AG20443 (cell line): Measurements from ENCODE around the gene POLG2.
"Not testable (repeated sequence)": the region's sequence is repeated elsewhere in the genome, so short reads cannot be mapped to it uniquely, and the experiment has no call there.

Experiments
- DNase-seq: peaks from one replicate; pipeline ENCODE4 v3.0.0; 2012; ENCODE audit warnings: low spot score, mixed read lengths

Gene POLG2

DNA sequence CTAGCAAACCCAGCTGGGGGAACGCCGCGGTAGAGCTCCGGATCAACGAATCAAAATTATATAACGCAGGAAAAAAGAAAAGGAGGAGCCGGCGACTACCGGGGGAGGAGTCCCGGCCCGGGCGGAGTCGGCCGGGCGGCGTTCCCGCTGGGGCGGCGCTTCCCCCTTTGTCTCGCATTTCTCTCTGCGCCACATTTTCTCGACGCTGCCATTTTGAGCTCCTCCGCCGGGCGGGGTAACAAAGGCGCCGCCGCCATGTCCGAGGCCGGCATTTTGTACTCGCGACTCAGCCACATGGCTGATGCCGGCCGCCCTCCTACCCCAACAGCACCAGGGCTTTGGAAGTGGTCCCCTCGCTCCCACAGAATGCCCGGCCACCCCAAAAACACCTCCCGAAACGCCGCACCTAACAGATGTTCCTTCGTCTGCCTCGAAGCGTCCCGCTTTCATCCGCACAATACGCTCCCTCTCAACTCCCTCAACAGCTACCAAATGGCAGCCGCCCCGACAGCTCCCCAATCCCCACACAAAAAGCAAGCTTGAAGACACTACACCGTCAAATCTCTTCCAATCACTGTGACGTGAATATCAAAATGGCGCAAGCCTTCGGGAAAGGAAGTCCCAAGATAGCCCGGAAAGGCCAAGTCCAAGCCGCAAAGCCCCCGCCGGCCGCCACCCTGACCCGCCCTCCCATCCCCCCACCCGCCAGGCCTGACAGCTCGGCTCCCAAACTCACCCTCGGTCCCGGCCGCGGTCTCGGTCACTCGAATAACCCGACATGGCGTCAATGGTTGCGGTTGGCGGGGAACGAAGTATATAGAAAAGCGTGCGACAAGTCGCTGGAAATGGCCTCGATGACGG, 8.7 kb upstream of the POLG2 start:
- peak; percentile 88 for DNase-seq

DNA sequence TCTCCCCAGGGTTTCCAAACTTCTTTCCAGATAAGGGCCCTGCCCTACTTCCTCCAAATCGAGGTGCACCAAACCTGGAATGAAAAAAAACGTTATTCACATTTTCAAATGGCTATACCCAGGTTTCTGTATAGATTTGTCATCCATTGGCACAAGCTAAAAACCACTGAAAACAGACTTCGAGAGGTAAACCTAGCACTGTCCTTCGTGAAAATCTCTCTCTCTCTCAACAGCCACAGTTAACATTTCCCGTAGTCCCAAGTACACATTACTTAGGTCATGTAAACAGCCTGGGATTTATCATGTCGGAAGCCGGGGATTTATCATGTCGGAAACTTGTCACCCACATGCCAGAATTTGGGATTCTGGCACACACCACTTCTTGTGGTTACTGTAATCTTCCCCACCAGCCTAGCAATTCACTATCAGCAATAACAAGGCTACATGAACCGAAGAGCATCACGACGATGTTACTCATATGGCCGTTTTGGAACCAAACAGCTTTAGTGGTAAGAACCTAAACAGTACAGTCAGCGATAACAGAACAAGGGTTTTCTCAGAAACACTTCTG, 8.0 kb upstream of the POLG2 start:
- no peak for DNase-seq

DNA sequence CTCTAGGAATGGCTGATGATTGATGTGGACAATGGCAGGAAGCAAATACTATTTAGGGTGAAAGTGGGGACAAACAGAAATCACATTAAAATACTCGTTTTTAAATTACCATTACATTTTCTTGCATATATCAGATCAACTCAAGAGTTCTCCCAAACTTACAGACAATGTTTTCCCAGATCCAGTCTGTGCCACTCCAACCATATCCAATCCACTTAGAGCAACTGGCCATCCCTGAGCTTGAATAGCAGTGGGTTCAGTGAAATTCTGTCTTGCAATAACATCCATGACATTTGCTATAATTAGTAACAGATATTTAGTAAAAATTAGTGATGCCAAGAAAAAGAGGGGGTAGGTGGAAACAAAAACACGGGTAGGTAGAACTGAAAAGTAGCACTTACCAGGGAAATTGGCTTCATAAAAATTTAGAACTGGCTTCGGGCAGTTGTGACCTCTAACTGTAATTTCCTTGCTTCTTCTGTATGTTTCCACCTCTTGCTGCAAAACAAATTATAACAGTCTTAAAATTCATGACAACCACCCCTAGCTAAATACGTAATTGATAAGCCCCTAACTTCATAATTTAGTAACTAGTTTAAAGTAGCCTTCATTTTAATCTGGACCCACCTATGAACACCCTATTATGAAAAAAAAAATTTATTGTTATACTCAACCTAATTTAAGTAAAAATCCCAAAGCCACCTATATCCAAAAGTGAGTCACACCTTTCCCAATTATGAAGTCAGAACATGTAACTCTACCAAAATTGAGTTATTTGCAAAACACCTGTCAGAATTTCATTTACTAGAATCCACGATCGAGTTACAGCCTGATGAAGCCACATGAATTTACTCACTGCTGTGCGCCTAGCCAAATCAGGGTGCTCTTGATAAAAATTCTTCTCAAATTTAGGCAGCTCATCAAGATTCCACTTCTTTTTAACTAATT, 7.2 kb upstream of the POLG2 start:
- DNase-seq = no peak

DNA sequence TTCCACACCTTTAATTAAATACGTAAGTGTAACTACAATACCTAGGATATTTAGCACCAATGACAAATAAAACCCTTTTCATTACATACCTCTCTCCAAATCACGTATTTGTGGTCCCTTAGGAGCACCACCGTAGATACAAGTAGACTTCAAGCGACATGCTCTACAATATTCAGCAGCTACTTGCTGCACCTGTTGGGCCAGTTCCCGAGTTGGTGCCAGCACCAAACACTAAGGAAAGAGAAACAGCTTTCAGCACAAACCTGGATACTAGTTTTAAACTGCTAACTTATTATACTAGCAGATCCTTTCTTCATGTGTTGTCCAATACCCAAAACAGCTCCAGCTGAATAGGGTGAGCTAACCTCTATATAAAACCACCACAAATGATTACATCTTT, 6.5 kb upstream of the POLG2 start:
- DNase-seq = no peak

DNA sequence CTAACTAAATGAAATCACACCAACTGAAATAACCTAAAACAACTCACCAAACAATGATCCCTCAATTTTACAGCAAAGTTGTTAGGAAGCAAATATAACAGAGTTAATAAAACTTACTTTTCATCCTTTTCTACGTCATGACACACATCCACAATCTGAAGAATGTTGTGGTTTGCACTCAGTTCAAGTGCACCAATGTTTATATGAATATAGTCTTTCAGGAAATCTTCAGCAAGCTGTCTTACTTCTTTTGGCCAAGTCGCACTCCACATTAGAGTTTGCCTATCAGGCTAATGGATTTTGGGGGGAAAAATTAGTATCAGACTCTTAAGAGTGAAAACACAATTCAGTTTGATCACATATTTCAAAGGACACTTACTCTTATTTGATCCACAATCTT, 6.0 kb upstream of the POLG2 start:
- no peak for DNase-seq

DNA sequence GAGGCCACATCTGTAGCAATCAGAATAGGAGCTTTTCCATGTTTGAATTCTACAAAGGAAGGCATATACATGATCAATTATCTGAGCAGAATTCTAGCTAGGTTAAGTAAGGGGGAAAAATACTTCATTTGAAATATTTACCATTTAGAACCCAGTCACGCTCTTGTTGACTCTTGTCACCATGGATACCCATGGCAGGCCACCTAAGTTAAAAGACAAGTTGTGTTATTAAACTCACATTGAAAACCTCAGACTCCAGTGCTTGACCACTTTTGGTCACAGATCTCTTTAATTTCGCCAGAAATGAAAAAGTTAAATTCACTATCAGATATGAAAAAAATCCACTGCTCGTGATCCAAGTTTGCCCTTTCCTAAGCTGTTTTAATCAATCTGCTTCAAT, 5.2 kb upstream of the POLG2 start:
- no peak for DNase-seq

DNA sequence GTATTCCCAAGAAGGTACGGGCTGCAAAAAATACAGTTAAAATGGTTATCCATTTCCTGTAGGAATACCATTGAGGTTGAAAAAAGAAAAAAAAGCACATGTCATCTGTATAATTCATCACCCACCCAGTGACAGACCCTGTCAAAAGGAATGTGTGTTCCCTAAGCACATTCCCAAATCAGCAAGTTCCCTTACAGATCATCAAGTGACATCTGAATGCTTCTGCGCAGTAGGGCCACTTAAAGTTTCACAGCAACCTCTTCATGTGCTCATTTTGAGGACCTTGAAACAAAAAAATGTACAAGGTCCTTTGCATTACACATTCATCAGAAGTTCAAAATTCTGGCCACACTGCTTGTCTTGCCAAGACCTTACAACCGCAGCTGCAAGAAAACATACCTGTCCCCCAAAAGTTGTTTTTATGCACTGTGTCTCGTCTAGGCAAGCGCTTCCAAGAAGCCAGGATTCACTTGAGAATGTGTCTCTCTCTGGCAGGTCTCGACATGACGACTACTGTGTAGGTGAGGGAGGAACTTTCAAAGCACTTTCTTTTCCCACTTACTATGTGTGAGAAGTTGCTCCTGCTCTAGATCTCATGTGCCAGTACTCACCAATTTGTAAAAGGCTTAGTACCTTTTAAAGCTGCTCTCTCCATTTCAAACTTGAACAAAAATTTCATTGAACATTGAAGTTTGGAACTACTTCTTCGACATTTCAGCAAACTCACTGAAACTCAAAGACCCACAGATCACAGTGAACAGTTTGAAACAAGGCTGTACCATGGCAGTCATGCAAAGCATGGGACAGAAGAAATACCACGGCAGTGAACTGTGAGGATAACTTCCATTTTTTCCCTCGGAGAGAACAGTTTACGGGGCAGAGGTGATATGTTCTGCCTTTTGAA, 4.3 kb upstream of the POLG2 start:
- DNase-seq = no peak

DNA sequence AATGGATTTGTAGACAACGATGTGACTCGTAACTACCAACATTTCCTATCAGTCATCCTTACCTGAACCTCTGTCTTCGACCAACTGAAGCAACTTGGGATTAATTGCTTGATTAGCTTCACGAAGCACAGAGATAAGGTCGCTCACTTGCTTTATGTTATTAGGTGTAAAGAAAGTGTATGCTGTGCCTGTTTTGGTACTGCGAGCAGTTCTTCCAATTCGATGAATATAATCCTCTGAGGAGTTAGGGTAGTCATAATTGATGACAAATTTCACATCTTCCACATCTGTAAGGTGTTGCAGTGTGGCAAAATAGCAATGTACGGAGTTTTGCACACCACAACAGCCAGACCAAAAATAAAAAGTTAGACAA, 3.6 kb upstream of the POLG2 start:
- no peak for DNase-seq

DNA sequence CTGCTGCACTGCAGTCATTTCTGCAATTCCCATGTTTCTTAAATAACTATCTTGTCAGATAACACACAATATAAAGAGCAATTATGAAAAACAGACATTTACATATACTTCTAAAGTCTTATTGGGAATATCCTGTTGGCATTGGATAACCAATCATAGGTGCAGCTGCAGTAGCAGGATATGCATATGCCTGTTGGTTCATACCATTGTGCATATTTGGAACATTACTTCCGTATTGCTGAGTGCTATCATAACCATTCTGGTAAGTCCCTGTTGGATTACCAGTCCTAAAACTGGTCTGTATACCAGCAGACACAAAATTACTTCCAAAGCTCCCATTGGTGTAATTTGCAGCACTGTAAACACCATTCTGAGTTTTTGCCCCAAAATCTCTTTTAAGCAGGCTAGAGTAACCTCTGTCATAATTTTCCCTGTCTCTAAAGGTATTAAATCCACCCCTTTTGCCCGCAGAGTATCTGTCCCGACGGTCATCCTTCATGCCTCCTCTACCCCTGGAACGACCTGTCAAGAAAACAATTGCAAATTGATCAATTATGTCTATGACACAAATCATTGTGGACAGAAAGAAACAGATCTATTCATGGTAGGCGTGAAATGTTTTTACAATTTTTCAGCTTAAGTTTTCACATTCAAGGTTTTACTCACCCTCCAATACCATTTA, 3.1 kb upstream of the POLG2 start:
- no peak for DNase-seq

DNA sequence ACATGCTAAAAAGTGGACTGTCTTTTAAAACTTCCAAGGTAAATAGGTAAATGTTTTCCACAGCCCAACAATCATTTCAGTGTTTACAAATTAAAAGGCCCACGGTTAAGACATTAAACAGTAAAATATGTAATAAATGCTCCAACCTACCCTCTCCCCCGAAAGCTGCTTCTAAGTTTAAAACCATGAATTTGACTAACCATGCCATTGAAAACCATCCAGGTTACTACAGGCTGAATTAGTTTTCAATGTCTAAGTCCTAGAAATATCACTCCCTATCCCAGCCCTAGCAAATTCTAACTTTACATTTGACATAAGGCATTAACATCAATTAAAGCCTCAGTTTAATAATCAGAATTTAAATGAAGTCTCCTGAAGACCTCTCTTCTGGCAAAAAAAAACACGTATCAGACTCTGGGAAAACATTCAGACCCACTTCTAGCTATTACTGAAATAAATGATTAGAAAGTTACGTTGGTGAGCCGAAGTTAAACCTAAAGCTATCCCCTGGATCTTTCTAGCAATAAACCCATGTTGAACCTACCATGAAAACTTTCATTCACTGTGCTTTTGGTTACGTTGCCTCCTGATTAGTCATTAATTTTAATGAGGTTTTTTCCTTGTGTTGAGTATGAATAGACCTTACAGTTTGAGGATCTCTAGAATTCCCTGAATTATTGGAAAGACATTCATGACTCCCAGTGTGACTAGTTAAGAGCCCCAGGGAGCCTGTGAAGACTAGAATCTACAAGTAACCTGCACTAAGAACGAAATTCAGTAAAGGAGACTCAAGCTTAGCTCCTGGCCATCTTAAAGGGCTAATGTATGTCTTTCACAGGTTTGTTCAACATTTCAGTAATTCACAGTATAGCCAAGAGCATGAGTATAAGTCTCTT, 1.7 kb upstream of the POLG2 start:
- DNase-seq = no peak

DNA sequence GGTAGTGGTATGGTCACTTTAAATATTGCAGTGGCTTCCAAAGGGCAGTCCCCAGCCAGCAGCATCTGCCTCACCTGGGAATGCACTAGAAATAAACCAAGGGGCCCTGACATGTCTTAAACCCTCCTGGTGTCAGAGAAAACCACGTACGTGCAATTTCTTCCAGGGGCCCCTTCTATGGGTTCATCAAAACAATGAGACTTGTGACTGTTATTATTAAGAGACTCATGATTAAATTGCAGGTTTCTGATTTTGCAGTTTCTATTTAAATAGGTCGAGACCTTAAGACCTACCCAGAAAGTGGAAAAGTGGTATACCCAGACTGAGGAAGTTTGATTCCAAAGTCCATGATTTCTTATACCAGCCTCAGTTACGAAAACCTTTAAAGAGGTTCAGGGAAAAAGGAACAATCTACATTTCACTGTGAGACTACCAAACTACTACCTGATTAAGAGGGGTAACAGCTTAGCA, 746 bp upstream of the POLG2 start:
- no peak for DNase-seq

DNA sequence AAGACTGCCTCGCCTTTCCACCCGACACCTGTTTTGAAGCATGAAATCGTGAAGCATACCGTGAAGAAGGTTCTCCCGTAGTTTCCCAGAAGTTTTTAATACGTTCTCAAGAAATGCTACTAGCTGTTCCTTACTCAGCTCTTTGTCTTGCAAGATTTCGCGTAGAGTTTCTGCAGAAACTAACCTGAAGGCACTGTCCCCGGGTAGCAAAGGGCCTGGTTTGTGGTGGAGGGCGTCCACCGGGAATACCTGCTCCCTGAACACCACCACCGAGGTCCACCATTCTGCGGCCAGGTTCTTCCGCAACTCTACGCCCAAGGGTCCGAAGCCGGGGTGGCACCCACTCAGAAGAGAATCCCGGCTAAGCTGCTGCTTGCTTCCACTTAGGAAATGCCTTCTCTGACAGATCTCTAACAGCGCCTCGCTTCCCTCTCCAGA, 487 bp downstream of the POLG2 start:
- DNase-seq = no peak

DNA sequence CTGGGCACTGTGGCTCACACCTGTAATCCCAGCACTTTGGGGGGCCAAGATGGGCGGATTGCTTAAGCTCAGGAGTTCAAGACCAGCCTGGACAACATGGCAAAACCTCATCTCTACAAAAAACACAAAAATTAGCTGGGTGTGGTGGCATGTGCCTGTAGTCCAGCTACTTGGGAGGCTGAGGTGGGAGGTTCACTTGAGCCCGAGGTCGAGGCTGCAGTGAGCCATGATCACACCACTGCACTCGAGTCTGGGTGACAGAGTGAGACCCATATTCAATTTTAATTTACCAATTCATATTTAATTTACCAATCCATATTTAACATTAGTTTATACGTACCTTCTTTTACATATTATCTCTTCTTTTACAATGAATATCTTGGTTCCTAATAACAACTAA, 1.6 kb downstream of the POLG2 start:
- not testable (repeated sequence) for DNase-seq

DNA sequence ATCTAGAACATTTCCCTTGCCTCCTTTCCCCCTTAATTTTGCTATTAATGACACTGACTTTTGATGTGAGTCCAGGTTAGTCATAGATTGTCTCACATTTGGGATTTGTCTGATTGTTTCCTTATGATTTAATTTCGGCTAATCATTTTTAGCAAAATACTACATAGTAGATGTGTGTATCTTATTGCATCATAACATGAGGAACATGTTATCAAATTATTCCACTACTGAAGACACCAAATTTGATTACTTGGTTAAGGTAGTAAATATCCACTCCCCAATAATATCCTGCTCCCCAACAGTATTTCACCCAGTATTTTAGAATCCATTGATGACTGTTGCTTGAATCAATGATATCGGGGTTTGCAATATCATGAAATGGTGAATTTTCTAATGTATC, 2.7 kb downstream of the POLG2 start:
- DNase-seq = no peak

DNA sequence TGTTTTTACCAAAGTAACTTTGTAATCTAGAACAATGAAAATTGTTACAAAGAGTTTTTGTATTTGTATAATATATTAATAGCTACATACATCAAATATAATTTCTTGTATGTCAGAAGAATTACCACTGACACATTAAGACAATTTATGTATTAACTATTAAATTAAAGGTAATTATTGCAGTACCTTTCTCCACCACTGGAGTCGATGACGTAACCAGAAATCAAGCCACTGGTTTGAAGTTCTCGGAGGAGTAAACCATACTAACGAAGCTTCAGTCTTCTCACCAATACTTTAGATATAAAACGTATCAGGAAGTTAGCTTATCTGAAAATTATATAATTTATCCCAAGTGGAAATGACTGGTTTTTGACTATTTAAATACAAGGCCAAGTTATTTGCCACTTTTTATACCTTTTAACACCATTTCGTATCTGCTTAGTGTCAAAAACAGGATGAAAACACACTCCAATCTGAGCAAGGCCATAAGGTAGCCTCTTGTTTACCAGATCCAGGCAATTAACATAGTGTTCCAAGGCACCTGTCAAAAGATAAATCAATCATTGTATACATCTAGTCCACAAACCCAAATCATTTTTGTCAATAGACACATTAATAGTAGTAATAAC, 4.3 kb downstream of the POLG2 start:
- DNase-seq = no peak

DNA sequence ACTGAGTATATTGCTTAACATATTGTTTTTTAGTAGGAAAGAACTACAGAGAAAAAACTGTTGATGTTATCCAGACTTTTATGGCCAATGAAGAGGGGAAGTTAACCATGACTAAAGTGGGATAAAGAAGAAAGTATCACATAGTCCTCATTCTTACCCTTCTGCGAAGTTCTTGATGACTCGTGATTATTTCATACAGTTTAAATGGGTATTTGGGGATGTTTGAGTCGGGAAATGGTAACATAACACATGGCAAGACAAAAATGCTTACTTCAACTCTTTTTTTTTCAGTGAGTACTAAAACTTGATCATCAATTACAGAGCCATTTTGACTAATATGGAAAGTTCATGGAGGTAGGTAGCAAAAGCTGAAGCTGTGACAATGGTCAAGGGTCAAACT, 4.9 kb downstream of the POLG2 start:
- no peak for DNase-seq

DNA sequence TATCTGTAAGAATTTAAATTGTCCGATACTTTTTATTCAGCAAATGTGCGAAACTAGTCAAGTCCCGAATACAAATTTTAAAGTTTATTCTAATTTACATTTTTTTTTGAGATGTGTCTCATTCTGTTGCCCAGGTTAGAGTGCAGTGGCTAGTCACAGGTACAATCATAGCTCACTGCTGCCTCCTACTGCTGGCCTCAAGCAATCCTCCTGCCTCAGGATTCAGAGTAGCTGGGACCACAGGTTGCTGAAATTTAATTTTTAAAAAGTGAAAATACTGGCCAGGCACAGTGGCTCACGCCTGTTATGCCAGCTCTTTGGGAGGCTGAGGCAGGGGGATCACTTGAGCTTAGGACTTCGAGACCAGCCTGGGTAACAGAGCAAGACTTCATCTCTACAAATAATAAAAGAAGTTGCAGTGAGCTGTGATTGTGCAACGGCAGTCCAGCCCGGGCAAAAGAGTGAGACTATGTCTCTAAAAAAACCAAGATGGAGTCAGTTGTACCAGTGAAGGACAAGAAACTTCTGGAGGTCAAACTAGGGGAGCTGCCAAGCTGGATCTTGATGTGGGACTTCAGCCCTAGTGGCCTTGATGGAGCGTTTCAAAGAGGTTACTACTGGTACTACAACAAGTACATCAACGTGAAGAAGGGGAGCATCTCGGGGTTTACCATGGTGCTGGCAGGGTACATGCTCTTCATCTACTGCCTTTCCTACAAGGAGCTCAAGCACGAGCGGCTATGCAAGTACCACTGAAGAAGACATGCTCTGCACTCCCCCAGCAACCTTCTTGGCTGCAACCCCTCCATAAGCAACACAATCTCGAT, 5.6 kb downstream of the POLG2 start:
- no peak for DNase-seq

DNA sequence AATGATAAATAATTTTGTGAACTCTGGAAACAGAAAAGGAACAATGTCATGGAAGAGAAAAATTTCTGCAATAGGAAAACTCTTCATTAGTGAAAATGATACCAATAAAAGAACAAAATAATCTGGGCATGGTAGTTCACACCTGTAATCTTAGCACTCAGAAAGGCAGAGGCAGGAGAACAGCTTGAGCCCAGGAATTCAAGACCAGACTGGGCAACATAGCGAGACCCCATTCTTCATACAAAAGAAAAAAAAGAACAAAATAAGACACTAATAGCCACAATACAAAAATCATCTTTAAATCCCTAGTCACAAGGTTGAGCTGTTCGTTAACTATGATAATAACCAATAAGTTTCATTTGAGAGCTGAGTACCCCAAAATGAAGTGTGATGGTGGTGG, 8.6 kb downstream of the POLG2 start:
- no peak for DNase-seq

DNA sequence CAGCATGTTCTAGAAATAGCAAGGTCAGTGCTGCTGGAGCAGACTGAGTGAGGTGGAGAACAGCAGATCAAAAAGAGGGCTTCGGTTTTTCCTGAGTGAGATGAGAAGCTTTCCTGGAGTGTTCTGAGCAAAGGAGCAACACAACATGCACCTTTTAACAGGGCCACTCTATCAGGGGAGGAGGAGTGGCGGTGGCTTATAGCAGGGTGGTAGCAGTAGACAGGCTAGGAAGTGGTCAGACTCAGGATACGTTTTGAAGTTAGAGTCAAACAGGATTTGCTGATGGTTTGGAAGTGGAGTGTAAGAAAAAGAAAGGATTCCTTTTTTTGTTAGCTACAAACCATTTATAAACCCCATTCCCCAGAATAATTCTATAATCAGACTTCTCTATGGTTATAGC, 12.5 kb downstream of the POLG2 start:
- DNase-seq = no peak
